Hepatic stellate cell (primary cell): ENCODE results near the gene SAFB.
"Not testable (repeated sequence)": the region's sequence is repeated elsewhere in the genome, so short reads cannot be mapped to it uniquely, and the experiment has no call there.

ENCODE experiments used
- DNase-seq: peaks from one replicate; pipeline ENCODE4 v3.0.0; 2011; ENCODE audit warnings: low spot score

The SAFB gene

GRCh38 chr19:5686326-5686646, 63.4 kb downstream of the SAFB start:
- DNase-seq: no peak

GRCh38 chr19:5686647-5687359, 63.9 kb downstream of the SAFB start:
- DNase-seq: peak; percentile 96

- DNase-seq: no peak
Observed at GRCh38 chr19:5687360-5688198, 64.7 kb downstream of the SAFB start.

- DNase-seq: not testable (repeated sequence)
Observed at GRCh38 chr19:5688262-5688881, 65.5 kb downstream of the SAFB start.

DNA sequence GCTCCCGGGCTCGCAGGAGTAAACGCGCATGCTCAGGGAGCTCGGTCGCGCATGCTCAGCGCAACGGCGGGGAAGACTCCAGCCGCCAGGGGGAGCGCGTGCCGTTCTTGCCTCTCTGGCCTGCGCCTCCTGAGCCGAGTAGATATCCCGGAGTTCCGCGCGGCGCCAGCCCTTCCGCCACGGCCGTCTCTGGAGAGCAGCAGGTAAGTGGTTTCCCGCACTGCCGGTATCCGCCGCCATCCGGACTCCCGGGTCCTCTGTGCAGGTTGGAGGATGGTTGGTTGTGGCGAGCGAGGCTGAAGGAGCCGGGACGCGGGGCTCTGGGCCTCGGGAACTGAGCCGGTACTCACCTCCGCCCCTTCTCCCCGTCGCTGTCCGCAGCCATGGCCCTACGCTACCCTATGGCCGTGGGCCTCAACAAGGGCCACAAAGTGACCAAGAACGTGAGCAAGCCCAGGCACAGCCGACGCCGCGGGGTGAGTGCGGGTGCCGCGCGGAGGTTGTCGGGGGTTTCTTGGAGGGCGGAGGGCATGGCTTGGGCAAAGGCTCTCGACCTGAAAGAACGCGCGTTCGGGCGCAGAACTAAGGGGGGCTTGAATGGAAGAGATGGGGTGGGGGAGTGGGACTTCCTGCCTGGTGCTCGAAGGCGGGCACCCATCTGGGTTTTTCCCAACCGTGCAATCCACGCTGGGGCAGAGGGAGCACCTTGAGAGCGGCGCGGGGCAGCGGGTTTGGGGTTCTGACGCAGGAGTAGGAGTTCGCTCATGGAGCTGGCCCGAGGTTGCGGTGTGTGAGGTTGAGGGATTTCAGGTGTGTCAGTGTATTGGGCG, 67.5 kb downstream of the SAFB start, which contains the start of gene RPL36:
TSS of gene RPL36 (plus strand) at position 171 of the 830 bp plus-strand sequence. CDS start at position 384, 213 bp downstream.
- peak; percentile 98 for DNase-seq

DNA sequence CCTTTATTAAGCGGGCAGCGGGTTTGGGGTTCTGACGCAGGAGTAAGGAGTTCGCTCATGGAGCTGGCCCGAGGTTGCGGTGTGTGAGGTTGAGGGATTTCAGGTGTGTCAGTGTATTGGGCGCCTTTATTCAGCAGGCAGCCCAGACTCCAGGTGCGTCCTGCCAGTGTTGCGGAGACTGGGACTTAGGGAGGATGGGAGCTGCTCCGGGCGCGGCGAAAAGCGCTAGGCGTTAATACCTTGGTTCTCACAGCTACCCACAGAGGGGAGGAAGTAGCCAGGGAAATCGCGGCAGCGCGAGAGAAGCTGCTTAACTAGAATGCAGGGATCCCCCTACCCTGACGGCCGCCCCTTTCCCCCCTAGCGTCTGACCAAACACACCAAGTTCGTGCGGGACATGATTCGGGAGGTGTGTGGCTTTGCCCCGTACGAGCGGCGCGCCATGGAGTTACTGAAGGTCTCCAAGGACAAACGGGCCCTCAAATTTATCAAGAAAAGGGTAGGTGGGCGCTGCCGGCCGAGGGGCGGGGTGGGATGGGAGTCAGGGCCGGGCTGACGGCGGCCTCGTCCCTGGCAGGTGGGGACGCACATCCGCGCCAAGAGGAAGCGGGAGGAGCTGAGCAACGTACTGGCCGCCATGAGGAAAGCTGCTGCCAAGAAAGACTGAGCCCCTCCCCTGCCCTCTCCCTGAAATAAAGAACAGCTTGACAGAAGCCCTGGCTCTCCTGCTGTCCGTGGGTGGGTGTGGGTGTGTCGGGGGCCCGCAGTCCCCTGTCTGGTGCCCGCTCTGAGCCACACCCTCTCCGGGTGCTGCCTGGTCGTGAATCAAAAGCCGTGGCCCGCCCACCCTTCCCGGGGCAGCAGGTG, 68.3 kb downstream of the SAFB start:
- no peak for DNase-seq

GRCh38 chr19:5691822-5692722, 69.2 kb downstream of the SAFB start:
- DNase-seq: no peak

GRCh38 chr19:5692723-5693194, 69.9 kb downstream of the SAFB start:
- no peak for DNase-seq

DNA sequence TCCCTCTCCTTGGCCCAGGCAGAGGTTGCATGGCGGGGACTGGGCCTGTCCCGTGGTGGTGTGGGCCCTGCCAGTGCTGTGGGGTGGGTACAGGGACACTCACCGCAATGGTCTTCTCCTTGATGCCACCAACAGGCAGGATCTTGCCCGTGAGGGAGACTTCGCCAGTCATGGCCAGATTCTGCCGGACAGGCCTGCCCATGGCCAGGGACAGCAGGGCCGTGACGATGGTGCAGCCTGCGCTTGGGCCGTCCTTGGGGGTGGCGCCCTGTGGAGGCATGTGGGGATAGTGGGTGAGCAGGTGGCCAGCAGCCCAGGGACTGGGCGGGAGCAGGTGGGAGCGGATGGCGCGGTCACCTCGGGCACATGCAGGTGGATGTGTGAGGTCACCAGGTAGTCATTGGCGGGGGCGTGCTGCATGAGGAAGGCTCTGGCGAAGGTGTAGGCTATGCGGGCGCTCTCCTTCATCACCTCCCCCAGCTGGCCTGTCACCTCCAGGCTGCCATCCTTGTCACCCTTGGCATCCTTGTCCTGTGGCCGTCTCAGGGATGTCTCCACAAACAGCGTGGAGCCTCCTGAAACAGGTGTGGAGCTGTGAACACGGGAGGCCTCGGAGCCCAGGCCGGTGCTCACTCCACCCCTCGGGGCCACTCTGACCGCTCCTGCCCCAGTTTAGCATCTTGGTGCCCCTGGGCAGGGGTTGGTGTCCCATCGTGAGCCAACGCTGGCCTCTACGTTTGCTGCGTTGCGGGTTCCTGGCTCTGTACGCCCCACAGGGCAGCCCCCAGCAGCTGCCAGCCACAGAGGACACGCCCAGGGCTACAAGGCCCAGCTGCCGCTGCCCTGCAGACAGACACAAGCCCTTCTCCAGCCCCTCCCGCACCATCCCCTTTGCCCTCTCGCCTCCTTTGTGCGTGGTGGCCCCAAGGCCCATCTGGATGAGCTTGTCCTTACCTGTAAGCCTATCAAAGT, 70.6 kb downstream of the SAFB start:
- no peak for DNase-seq

- DNase-seq: no peak
Observed at GRCh38 chr19:5694167-5694955, 71.5 kb downstream of the SAFB start.

DNA sequence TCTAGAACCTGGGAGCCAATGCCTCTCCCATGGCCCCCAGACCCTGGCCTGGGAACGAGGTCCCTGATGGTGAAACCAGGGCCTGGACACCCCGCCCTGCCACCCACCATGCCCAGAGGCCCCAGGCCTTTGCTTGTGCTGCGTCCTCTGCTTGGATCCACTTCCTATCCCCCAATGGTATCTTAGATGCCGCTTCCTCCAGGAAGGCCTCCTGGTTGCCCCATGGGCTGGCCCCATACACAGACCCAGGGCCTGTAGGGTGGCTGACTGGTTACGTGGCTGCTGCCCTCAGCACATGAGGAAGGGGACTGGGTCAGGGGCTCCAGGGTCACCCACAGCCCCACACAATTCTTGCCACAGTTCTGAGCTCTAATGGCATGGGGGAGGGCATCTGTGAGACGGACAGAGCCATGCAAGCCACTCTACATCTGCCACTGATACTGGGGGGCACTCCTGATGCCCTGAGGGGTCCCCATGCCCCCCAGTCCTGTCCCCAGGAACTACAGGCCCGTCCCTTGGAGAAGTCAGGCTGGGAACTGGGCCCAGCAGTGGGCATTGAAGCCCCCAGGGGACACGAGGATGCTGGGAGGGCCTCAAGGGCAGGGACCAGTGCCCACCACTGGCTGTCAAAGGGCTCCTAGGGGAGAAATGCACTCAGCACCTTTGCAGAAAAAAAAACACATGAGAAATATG, 72.2 kb downstream of the SAFB start:
- no peak for DNase-seq

- no peak for DNase-seq
Observed at GRCh38 chr19:5695649-5696195, 72.8 kb downstream of the SAFB start.

- no peak for DNase-seq
Observed at GRCh38 chr19:5696196-5697021, 73.5 kb downstream of the SAFB start.

GRCh38 chr19:5697022-5697889, 74.4 kb downstream of the SAFB start:
- DNase-seq: no peak
